ENCODE measurements around the gene ROBO3. TPM values are rescaled to one million over a fixed set of nuclear protein-coding genes. Genes with fewer than 3 reads are reported as not detected.
A peak's percentile ranks its signal among the peaks of the same experiment; 100 is the strongest.

ROBO3 gene
- total RNA-seq, 1 experiment from 2014 or later = 21.3 TPM

DNA sequence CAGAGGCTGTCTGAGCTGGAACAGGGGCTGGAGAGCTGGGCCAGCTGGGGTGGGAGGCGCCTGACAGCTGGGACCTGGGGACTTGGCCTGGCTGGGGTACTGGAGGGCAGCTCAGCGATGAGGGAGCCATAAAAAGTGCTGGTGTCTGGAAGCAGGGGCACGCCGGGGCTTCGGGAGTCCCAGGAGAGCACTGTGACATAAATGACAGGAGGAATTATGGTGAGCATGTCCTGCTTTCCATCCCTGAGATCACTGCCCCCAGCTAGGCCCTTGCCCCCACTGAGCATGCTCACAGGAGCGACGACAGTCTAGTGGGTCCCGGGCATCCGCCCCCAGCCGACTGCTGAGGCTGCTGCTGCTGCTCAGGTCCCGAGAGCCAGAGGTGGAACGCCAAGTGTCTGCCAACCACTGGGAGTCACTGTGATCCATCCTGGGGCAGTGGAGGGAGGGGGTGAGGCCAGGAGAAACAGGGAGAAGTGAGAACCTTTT lies 26.2 kb downstream of the ROBO3 start:
- Mint-ChIP-seq H3K27ac (no peak overlapping the region), H3K27me3 (ENCODE audit: low read depth) (peaks cover 29% of the 10 kb centered on the region), H3K4me1 (no peaks in the 10 kb centered on the region), H3K4me3 (no peak overlapping the region), H3K9me3 (no peaks in the 10 kb centered on the region), H3K36me3 (no peaks in the 10 kb centered on the region)
- POLR2A ChIA-PET = no interaction called here
- CTCF ChIA-PET = interaction anchor here (0.8 to 2.0 kb wide), 7 partner anchors 9 to 222 kb away, joined by 3 to 13 read pairs (median 4); partner anchors contain the start of gene CCDC15
- TF ChIP-seq JUN (CRISPR knock-in tag; IDR thresholded peaks at IDR 0.05) (no peak), PREB (CRISPR knock-in tag; IDR thresholded peaks at IDR 0.05; ENCODE audit: borderline replicate concordance) (no peak), NR2C2 (CRISPR knock-in tag; IDR thresholded peaks at IDR 0.05) (no peak), ATF3 (CRISPR knock-in tag; conservative IDR thresholded peaks at IDR 0.05) (no peak), HMGA2 (CRISPR knock-in tag; IDR thresholded peaks at IDR 0.05) (no peak), GABPB1 (CRISPR knock-in tag; IDR thresholded peaks at IDR 0.05) (no peak), NR1H2 (CRISPR knock-in tag; IDR thresholded peaks at IDR 0.05) (no peak)
- TF ChIP-seq, protein P1, sequence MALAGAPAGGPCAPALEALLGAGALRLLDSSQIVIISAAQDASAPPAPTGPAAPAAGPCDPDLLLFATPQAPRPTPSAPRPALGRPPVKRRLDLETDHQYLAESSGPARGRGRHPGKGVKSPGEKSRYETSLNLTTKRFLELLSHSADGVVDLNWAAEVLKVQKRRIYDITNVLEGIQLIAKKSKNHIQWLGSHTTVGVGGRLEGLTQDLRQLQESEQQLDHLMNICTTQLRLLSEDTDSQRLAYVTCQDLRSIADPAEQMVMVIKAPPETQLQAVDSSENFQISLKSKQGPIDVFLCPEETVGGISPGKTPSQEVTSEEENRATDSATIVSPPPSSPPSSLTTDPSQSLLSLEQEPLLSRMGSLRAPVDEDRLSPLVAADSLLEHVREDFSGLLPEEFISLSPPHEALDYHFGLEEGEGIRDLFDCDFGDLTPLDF (CRISPR knock-in tag; IDR thresholded peaks at IDR 0.05) = no peak
- TF ChIP-seq, protein P2, sequence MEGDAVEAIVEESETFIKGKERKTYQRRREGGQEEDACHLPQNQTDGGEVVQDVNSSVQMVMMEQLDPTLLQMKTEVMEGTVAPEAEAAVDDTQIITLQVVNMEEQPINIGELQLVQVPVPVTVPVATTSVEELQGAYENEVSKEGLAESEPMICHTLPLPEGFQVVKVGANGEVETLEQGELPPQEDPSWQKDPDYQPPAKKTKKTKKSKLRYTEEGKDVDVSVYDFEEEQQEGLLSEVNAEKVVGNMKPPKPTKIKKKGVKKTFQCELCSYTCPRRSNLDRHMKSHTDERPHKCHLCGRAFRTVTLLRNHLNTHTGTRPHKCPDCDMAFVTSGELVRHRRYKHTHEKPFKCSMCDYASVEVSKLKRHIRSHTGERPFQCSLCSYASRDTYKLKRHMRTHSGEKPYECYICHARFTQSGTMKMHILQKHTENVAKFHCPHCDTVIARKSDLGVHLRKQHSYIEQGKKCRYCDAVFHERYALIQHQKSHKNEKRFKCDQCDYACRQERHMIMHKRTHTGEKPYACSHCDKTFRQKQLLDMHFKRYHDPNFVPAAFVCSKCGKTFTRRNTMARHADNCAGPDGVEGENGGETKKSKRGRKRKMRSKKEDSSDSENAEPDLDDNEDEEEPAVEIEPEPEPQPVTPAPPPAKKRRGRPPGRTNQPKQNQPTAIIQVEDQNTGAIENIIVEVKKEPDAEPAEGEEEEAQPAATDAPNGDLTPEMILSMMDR (IDR thresholded peaks at IDR 0.05) = no peak
- ATAC-seq (peak; percentile 84), DNase-seq (ENCODE audit: low spot score) (peak; percentile 34)

- Mint-ChIP-seq H3K4me1 (no peaks in the 10 kb centered on the region), H3K36me3 (no peaks in the 10 kb centered on the region), H3K27me3 (ENCODE audit: low read depth) (peaks cover 29% of the 10 kb centered on the region), H3K4me3 (no peak overlapping the region), H3K9me3 (no peaks in the 10 kb centered on the region), H3K27ac (no peak overlapping the region)
- ATAC-seq (no peak), DNase-seq (ENCODE audit: low spot score) (no peak)
- ChIA-PET POLR2A (no interaction called here), CTCF (interaction anchor here (1.1 to 2.0 kb wide), 4 partner anchors 16 to 223 kb away, joined by 3 to 13 read pairs (median 3); no protein-coding TSS in a partner anchor)
- TF ChIP-seq PRRX2 (CRISPR knock-in tag; IDR thresholded peaks at IDR 0.05) = no peak
- TF ChIP-seq ELF4 (CRISPR knock-in tag; IDR thresholded peaks at IDR 0.05; ENCODE audit: low read depth) = no peak
- TF ChIP-seq, protein P3, sequence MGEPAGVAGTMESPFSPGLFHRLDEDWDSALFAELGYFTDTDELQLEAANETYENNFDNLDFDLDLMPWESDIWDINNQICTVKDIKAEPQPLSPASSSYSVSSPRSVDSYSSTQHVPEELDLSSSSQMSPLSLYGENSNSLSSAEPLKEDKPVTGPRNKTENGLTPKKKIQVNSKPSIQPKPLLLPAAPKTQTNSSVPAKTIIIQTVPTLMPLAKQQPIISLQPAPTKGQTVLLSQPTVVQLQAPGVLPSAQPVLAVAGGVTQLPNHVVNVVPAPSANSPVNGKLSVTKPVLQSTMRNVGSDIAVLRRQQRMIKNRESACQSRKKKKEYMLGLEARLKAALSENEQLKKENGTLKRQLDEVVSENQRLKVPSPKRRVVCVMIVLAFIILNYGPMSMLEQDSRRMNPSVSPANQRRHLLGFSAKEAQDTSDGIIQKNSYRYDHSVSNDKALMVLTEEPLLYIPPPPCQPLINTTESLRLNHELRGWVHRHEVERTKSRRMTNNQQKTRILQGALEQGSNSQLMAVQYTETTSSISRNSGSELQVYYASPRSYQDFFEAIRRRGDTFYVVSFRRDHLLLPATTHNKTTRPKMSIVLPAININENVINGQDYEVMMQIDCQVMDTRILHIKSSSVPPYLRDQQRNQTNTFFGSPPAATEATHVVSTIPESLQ (CRISPR knock-in tag; IDR thresholded peaks at IDR 0.05) = no peak
- TF ChIP-seq ZNF232 (CRISPR knock-in tag; IDR thresholded peaks at IDR 0.05) = no peak
- TF ChIP-seq ZNF138 (CRISPR knock-in tag; conservative IDR thresholded peaks at IDR 0.05) = no peak
- TF ChIP-seq JUN (CRISPR knock-in tag; IDR thresholded peaks at IDR 0.05) = no peak
- TF ChIP-seq GRHL2 (CRISPR knock-in tag; IDR thresholded peaks at IDR 0.05; ENCODE audit: insufficient replicate concordance, severe bottlenecking) = no peak
- no peak for TF ChIP-seq MXD4 (CRISPR knock-in tag; IDR thresholded peaks at IDR 0.05; ENCODE audit: borderline replicate concordance)
- no peak for TF ChIP-seq ATF2 (CRISPR knock-in tag; IDR thresholded peaks at IDR 0.05; ENCODE audit: borderline replicate concordance, low read depth)
- TF ChIP-seq, protein P4, sequence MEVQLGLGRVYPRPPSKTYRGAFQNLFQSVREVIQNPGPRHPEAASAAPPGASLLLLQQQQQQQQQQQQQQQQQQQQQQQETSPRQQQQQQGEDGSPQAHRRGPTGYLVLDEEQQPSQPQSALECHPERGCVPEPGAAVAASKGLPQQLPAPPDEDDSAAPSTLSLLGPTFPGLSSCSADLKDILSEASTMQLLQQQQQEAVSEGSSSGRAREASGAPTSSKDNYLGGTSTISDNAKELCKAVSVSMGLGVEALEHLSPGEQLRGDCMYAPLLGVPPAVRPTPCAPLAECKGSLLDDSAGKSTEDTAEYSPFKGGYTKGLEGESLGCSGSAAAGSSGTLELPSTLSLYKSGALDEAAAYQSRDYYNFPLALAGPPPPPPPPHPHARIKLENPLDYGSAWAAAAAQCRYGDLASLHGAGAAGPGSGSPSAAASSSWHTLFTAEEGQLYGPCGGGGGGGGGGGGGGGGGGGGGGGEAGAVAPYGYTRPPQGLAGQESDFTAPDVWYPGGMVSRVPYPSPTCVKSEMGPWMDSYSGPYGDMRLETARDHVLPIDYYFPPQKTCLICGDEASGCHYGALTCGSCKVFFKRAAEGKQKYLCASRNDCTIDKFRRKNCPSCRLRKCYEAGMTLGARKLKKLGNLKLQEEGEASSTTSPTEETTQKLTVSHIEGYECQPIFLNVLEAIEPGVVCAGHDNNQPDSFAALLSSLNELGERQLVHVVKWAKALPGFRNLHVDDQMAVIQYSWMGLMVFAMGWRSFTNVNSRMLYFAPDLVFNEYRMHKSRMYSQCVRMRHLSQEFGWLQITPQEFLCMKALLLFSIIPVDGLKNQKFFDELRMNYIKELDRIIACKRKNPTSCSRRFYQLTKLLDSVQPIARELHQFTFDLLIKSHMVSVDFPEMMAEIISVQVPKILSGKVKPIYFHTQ (CRISPR knock-in tag; IDR thresholded peaks at IDR 0.05) = no peak
- TF ChIP-seq, protein P2 (IDR thresholded peaks at IDR 0.05) = no peak
- TF ChIP-seq SMAD4 (CRISPR knock-in tag; IDR thresholded peaks at IDR 0.05) = no peak
- TF ChIP-seq, protein P5, sequence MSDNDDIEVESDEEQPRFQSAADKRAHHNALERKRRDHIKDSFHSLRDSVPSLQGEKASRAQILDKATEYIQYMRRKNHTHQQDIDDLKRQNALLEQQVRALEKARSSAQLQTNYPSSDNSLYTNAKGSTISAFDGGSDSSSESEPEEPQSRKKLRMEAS (CRISPR knock-in tag; IDR thresholded peaks at IDR 0.05) = no peak
- no peak for TF ChIP-seq ZNF219 (CRISPR knock-in tag; IDR thresholded peaks at IDR 0.05; ENCODE audit: borderline replicate concordance)
Observed at GRCh38 chr11:124892146-124892545, 26.9 kb downstream of the ROBO3 start.

Data from WTC11 (cell line).